CD14-positive monocyte (primary cell): Measurements from ENCODE around the gene ASB6. TPM values are rescaled to one million over a fixed set of nuclear protein-coding genes. Genes with fewer than 3 reads are reported as not detected.

ENCODE experiments used
- DNase-seq, 3 donors: peaks; one replicate each; pipeline ENCODE4 v3.0.0-alpha.2; 2011 to 2022
- H2AFZ ChIP-seq: 2 replicates; pipeline ENCODE4 v1.6.0; 2012; ENCODE audit warnings: mild to moderate bottlenecking, low read depth, low read length, inconsistent platforms; ENCODE audit not compliant: insufficient read depth, poor library complexity, severe bottlenecking
- H3K27ac ChIP-seq, 2 donors: 1 replicate in 1 of 2; 2 replicates in 1 of 2; pipeline ENCODE4 v1.5.1; 2012 to 2013; ENCODE audit warnings: low read length in 2 of 2, control low read depth in 1 of 2, inconsistent platforms in 1 of 2, low read depth in 1 of 2, mild to moderate bottlenecking in 1 of 2
- H3K27me3 ChIP-seq, 2 donors: one replicate each; pipeline versions ENCODE4 v1.6.0 to v1.6.1; 2011 to 2013; ENCODE audit warnings: low read length in 2 of 2; ENCODE audit not compliant: control insufficient read depth in 2 of 2, insufficient read depth in 2 of 2
- H3K36me3 ChIP-seq, 2 donors: replicated peaks in 1 of 2; 1 replicate in 1 of 2; 2 replicates in 1 of 2; pipeline versions ENCODE4 v1.5.1 to v1.6.1; 2012 to 2013; ENCODE audit warnings: low read length in 2 of 2, control low read depth in 1 of 2, inconsistent platforms in 1 of 2, mild to moderate bottlenecking in 1 of 2; ENCODE audit not compliant: insufficient read depth in 2 of 2, control insufficient read depth in 1 of 2
- H3K4me1 ChIP-seq, 2 donors: 1 replicate in 1 of 2; 2 replicates in 1 of 2; pipeline versions ENCODE4 v1.5.1 to v1.6.1; 2012 to 2013; ENCODE audit warnings: low read length in 2 of 2, control low read depth in 1 of 2, inconsistent platforms in 1 of 2, mild to moderate bottlenecking in 1 of 2, moderate library complexity in 1 of 2; ENCODE audit not compliant: insufficient read depth in 2 of 2, control insufficient read depth in 1 of 2
- H3K4me2 ChIP-seq: replicated peaks from 2 replicates; pipeline ENCODE3; 2012; ENCODE audit warnings: low read length, moderate library complexity, mild to moderate bottlenecking; ENCODE audit not compliant: poor library complexity, severe bottlenecking; ENCODE audit errors: extremely low read depth
- H3K4me3 ChIP-seq, 3 experiments: fragments of 200-600 bp in 1 of 3; sonication (generic) in 1 of 3; replicated peaks in 1 of 3; 1 replicate in 2 of 3; 2 replicates in 1 of 3; pipeline ENCODE4 v1.5.1; 2011 to 2013; ENCODE audit warnings: low read length in 3 of 3, mild to moderate bottlenecking in 3 of 3, control low read depth in 2 of 3, low read depth in 2 of 3, inconsistent platforms in 1 of 3, moderate library complexity in 1 of 3
- H3K79me2 ChIP-seq: 2 replicates; pipeline ENCODE4 v1.6.0; 2012; ENCODE audit warnings: mild to moderate bottlenecking, control low read depth, inconsistent platforms, low read length, moderate library complexity; ENCODE audit not compliant: insufficient read depth
- H3K9ac ChIP-seq: 2 replicates; pipeline ENCODE4 v1.6.0; 2017; ENCODE audit warnings: low read length, mild to moderate bottlenecking; ENCODE audit not compliant: insufficient read depth, poor library complexity, severe bottlenecking
- H3K9me3 ChIP-seq, 2 donors: replicated peaks in 1 of 2; 1 replicate in 1 of 2; 2 replicates in 1 of 2; pipeline versions ENCODE4 v1.5.1 to v1.6.1; 2012 to 2013; ENCODE audit warnings: low read length in 2 of 2, control low read depth in 1 of 2; ENCODE audit not compliant: control insufficient read depth in 1 of 2, insufficient read depth in 1 of 2
- H4K20me1 ChIP-seq: 2 replicates; pipeline ENCODE4 v1.6.0; 2012; ENCODE audit warnings: mild to moderate bottlenecking, low read length, control low read depth, moderate library complexity; ENCODE audit not compliant: insufficient read depth
- H3K27ac Mint-ChIP-seq, 7 donors: one replicate each; pipeline ENCODE4 v1.8.0; 2020; ENCODE audit warnings: mild to moderate bottlenecking in 7 of 7, mixed read lengths in 7 of 7, moderate library complexity in 6 of 7, inconsistent platforms in 2 of 7
- H3K27me3 Mint-ChIP-seq, 3 donors: one replicate each; pipeline ENCODE4 v1.8.0; 2021 to 2022; ENCODE audit warnings: low read depth in 3 of 3, mild to moderate bottlenecking in 3 of 3, mixed read lengths in 3 of 3, moderate library complexity in 3 of 3, inconsistent platforms in 1 of 3
- H3K36me3 Mint-ChIP-seq, 2 donors: one replicate each; pipeline ENCODE4 v1.8.0; 2020; ENCODE audit warnings: mixed read lengths in 2 of 2, inconsistent platforms in 1 of 2, mild to moderate bottlenecking in 1 of 2
- H3K4me1 Mint-ChIP-seq: one replicate; pipeline ENCODE4 v1.8.0; 2020; ENCODE audit warnings: mild to moderate bottlenecking, mixed read lengths
- H3K4me3 Mint-ChIP-seq, 2 donors: one replicate each; pipeline ENCODE4 v1.8.0; 2020; ENCODE audit warnings: mild to moderate bottlenecking in 2 of 2, mixed read lengths in 2 of 2, moderate library complexity in 1 of 2
- H3K9me3 Mint-ChIP-seq, 7 donors: one replicate each; pipeline ENCODE4 v1.8.0; 2020 to 2022; ENCODE audit warnings: mixed read lengths in 7 of 7, mild to moderate bottlenecking in 6 of 7, moderate library complexity in 6 of 7, inconsistent platforms in 2 of 7
- WGBS: methylation state at CpG from one replicate; pipeline ENCODE4 v1.1.5; 2013; ENCODE audit warnings: missing lambda C conversion rate; ENCODE audit not compliant: insufficient coverage; 5-methylcytosine and 5-hydroxymethylcytosine counted together
- intact Hi-C, 2 donors: fragments of 100-400 bp; cut with micrococcal nuclease; formaldehyde crosslinking; loops; one replicate each; pipeline versions ENCODE4 v1.15.0 to v1.15.1; 2023
- polyA plus RNA-seq, 3 donors: library from polyadenylated mRNA; depleted of rRNA in 1 of 3; unstranded in 2 of 3; stranded (reverse) in 1 of 3; fragments of 300-500 nt in 2 of 3; fragments of >200 nt in 1 of 3; fragmentation: Illumina TruSeq in 2 of 3; gene quantifications; 1 replicate in 2 of 3; 2 replicates in 1 of 3; pipeline ENCODE4 v1.2.3, GENCODE V29; 2012 to 2021
- TF ChIP-seq, protein P1 (sequence below): fragments of 200-600 bp; IDR thresholded peaks from one replicate; pipeline ENCODE4 v1.8.0; 2022; ENCODE audit warnings: antibody characterized with exemption, mild to moderate bottlenecking

The ASB6 gene
- polyA plus RNA-seq, 3 donors: 8.1 to 21.1 (median 10.1) TPM

DNA sequence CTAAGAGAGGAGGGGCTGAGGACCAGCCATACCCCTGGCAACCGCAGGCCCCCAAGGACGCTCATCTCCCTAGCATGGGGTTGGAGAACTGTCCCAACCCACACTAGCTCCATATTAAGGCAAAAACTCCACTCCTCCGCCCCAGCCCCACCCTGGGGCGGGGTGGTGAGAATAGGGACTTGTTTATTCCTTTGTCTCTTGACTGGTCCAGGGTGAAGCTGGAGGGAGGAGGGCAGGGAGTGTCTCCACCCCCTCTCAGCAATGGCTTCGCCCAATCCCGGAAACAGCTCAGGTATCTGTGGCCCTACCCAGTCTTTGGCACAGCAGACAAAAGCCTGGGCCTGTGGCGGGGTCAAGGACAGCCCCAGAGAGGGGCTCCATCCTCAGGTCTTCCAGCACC, 40.4 kb upstream of the ASB6 start:
- H3K27me3 ChIP-seq: no peaks in the 10 kb centered on the region
- Mint-ChIP-seq H3K27me3 (peaks cover 7 to 12% (median 8%) of the 10 kb centered on the region in 3 donors), H3K9me3 (no peaks in the 10 kb centered on the region), H3K4me3 (no peak overlapping the region), H3K27ac (no peak overlapping the region), H3K4me1 (no peaks in the 10 kb centered on the region), H3K36me3 (no peaks in the 10 kb centered on the region)
- TF ChIP-seq, protein P1, sequence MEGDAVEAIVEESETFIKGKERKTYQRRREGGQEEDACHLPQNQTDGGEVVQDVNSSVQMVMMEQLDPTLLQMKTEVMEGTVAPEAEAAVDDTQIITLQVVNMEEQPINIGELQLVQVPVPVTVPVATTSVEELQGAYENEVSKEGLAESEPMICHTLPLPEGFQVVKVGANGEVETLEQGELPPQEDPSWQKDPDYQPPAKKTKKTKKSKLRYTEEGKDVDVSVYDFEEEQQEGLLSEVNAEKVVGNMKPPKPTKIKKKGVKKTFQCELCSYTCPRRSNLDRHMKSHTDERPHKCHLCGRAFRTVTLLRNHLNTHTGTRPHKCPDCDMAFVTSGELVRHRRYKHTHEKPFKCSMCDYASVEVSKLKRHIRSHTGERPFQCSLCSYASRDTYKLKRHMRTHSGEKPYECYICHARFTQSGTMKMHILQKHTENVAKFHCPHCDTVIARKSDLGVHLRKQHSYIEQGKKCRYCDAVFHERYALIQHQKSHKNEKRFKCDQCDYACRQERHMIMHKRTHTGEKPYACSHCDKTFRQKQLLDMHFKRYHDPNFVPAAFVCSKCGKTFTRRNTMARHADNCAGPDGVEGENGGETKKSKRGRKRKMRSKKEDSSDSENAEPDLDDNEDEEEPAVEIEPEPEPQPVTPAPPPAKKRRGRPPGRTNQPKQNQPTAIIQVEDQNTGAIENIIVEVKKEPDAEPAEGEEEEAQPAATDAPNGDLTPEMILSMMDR: no peak
- H3K4me3 ChIP-seq: no peak overlapping the region
- no peak overlapping the region for H3K4me2 ChIP-seq
- 86% methylated on average over 3 of the region's 7 CpGs for WGBS
- no peak overlapping the region for H3K27ac ChIP-seq
- H3K9ac ChIP-seq: no peak overlapping the region
- no peak overlapping the region for H2AFZ ChIP-seq
- H4K20me1 ChIP-seq: no peaks in the 10 kb centered on the region
- H3K4me1 ChIP-seq: no peaks in the 10 kb centered on the region
- H3K36me3 ChIP-seq: no peaks in the 10 kb centered on the region
- DNase-seq: no peak
- intact Hi-C loops: no loop called here
- no peaks in the 10 kb centered on the region for H3K9me3 ChIP-seq
- H3K79me2 ChIP-seq: no peaks in the 10 kb centered on the region

DNA sequence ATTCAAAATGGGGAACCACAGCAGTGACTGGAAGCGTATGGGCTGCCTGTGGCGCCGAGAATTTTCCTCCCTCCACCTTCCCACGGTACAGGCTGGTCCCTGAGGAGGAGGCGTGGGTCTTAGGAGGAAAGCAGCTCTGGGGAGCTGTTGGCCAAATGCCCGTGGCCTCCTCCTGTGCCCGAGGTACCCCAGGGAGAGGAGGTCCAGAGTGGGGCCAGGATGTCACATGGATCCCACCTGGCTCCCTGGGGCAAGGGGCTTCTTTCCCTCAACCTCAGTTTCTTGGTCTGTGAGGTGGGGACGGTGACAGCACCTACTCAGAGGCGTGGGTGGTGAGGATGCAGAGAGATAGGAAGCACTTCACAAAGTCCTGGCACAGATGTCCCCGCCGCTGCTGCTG, 40.0 kb upstream of the ASB6 start:
- WGBS: 61% methylated on average over 3 of the region's 11 CpGs

More for the DNA sequence above, 40.0 kb upstream of the ASB6 start:
- DNase-seq: no peak
- H3K27me3 Mint-ChIP-seq: peaks cover 7 to 12% (median 8%) of the 10 kb centered on the region in 3 donors
- Histone ChIP-seq H3K27ac (no peak overlapping the region), H3K4me1 (no peaks in the 10 kb centered on the region), H3K27me3 (no peaks in the 10 kb centered on the region), H3K9ac (no peak overlapping the region), H3K36me3 (no peaks in the 10 kb centered on the region), H2AFZ (no peak overlapping the region), H4K20me1 (no peaks in the 10 kb centered on the region), H3K79me2 (no peaks in the 10 kb centered on the region), H3K9me3 (no peaks in the 10 kb centered on the region), H3K4me3 (no peak overlapping the region), H3K4me2 (no peak overlapping the region)
- H3K4me1 Mint-ChIP-seq: no peaks in the 10 kb centered on the region
- intact Hi-C loops: no loop called here
- no peaks in the 10 kb centered on the region for H3K9me3 Mint-ChIP-seq
- TF ChIP-seq, protein P1: no peak
- H3K36me3 Mint-ChIP-seq: no peaks in the 10 kb centered on the region
- H3K27ac Mint-ChIP-seq: no peak overlapping the region
- no peak overlapping the region for H3K4me3 Mint-ChIP-seq
